ENCODE measurements around the gene PFKM.
"Not testable (repeated sequence)": the region's sequence is repeated elsewhere in the genome, so short reads cannot be mapped to it uniquely, and the experiment has no call there.

Gene PFKM

GRCh38 chr12:48109424-48109823 lies 9.7 kb upstream of the PFKM start:
- no peak overlapping the region for H3K4me3 ChIP-seq (replicated peaks; ENCODE audit: low read depth, low read length)
- TF ChIP-seq, protein P1, sequence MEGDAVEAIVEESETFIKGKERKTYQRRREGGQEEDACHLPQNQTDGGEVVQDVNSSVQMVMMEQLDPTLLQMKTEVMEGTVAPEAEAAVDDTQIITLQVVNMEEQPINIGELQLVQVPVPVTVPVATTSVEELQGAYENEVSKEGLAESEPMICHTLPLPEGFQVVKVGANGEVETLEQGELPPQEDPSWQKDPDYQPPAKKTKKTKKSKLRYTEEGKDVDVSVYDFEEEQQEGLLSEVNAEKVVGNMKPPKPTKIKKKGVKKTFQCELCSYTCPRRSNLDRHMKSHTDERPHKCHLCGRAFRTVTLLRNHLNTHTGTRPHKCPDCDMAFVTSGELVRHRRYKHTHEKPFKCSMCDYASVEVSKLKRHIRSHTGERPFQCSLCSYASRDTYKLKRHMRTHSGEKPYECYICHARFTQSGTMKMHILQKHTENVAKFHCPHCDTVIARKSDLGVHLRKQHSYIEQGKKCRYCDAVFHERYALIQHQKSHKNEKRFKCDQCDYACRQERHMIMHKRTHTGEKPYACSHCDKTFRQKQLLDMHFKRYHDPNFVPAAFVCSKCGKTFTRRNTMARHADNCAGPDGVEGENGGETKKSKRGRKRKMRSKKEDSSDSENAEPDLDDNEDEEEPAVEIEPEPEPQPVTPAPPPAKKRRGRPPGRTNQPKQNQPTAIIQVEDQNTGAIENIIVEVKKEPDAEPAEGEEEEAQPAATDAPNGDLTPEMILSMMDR (IDR thresholded peaks at IDR 0.05; ENCODE audit: low read length, missing control alignments), result no peak
- no peak for DNase-seq (ENCODE audit: low read depth)

GRCh38 chr12:48110691-48111311 lies 8.4 kb upstream of the PFKM start:
- TF ChIP-seq, protein P1 (IDR thresholded peaks at IDR 0.05; ENCODE audit: low read length, missing control alignments), result no peak
- no peak overlapping the region for H3K4me3 ChIP-seq (replicated peaks; ENCODE audit: low read depth, low read length)
- DNase-seq (ENCODE audit: low read depth), result no peak

DNA sequence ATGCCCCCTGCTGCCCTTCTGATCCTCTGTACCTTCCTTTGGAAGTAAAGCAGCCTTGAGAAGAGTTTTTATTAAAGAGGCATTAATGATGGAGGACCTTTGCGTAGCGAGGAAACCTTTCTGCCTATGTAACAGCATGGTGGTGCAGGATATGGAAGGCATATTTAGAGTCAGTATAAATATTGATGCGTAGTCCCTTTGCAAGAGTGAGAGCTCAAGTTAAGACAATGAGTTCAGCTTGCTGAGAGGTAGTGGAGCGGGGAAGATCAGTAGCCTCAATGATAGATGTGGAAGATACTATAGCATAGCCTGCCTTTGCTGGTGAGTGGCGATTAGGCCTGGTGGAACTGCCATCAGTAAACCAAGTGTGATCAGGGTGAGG lies 7.9 kb upstream of the PFKM start:
- H3K4me3 ChIP-seq (replicated peaks; ENCODE audit: low read depth, low read length); DNase-seq (ENCODE audit: low read depth): not testable (repeated sequence)

DNA sequence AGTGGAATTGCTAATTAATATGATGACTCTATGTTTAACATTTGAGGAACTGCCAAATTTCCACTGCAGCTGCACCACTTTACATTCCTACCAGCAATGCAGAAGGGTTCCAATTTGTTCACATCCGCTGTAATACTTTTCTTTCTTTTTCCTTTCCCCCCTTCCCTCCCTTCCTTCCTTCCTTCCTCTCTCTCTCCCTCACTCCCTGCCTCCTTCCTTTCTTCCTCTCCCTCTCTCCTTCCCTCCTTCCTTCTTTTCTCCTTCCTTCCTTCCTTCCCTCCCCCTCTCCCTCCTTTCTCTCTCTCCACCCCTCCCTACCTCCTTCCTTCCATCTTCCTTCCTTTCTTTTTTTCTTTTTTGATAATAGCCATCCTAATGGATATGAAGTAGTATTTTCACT lies 3.2 kb upstream of the PFKM start:
- DNase-seq (ENCODE audit: low read depth), result no peak
- H3K4me3 ChIP-seq (replicated peaks; ENCODE audit: low read depth, low read length), result no peak overlapping the region
- TF ChIP-seq, protein P1 (IDR thresholded peaks at IDR 0.05; ENCODE audit: low read length, missing control alignments), result no peak

DNA sequence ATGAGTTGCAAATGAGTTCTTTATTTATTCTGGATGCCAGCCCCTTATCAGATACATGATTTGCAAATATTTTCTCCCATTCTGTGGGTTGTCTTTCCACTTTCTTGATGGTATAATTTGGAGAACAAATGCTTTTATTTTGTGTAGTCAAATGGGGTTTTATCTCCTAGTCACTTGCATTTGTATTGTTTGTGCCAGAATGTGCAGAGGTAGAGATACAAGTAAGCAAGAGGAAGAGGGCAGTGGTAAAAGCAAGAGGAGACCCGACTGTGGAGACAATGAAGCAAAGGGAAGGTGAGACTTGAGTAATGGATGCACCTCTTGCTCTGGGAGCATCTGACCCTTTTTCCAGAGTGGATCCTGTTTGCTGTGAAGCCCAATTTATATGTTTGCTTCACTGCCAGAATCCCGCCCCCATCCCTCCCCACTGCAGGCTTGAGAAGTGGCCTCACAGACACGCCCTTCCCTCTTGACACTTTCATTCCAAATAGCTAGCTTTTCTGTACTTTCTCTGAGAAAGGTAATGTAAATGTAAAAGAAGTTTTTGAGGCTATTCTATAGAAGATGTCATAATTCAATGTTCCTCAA lies 786 bp upstream of the PFKM start:
- TF ChIP-seq, protein P1 (IDR thresholded peaks at IDR 0.05; ENCODE audit: low read length, missing control alignments), result no peak
- H3K4me3 ChIP-seq (replicated peaks; ENCODE audit: low read depth, low read length), result peak overlapping the region; percentile 71
- DNase-seq (ENCODE audit: low read depth), result no peak

DNA sequence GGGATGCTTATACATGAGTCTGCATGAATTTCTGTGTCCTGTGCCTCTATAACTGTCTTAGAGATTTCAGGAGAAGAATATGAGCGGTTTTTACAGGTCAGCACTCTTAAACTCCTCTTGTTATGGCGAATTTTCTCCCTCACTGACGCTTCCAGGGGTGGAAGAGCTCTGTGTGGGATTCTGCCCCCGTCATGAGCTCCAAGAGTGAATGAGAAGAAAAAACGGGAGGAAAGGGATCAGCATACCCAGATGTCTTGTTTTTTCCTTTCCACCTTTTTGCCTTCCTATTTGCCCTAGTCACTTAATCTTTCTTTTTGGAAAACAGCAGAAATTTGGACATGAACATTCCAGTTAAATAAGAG lies 651 bp downstream of the PFKM start:
- no peak for DNase-seq (ENCODE audit: low read depth)
- TF ChIP-seq, protein P1 (IDR thresholded peaks at IDR 0.05; ENCODE audit: low read length, missing control alignments), result no peak
- H3K4me3 ChIP-seq (replicated peaks; ENCODE audit: low read depth, low read length), result peak overlapping the region; percentile 71

DNA sequence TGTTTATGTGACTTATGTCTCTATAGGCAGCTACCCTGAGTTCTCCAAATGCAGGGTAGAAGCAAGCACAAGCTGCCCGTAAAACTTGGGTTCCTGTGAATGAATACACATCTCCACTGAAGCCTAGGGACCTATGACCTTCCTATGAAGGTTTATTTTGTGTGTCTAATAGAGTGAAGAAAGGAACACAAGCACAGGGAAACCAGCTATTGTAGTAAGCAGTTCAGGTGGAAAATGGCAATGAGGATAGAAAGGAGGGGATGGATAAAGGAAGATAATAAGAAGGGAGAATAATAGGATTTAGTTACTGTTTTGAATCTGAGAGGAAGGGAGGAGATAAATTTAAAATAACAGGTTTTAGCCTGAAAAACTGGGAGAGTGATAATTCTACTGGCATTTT lies 2.4 kb downstream of the PFKM start:
- no peak overlapping the region for H3K4me3 ChIP-seq (replicated peaks; ENCODE audit: low read depth, low read length)
- TF ChIP-seq, protein P1 (IDR thresholded peaks at IDR 0.05; ENCODE audit: low read length, missing control alignments), result no peak
- DNase-seq (ENCODE audit: low read depth), result no peak
